Stimulated activated CD4-positive, alpha-beta T cell treated with anti-CD3 and anti-CD28 coated beads, Interleukin-2, amount 100 ng/mL, for 24 hours (primary cell): Measurements from ENCODE around the gene FMO1.
"Not testable (repeated sequence)": the region's sequence is repeated elsewhere in the genome, so short reads cannot be mapped to it uniquely, and the experiment has no call there.

Experiments
- DNase-seq, 2 donors: peaks; one replicate each; pipeline ENCODE4 v3.0.0-alpha.2; 2020

Gene FMO1

GRCh38 chr1:171248302-171248701 lies at the start of gene FMO1:
Gene FMO1, plus strand, starts transcription at chr1:171248494. Its CDS starts 9,594 bp downstream, at chr1:171258088.
- DNase-seq = no peak

DNA sequence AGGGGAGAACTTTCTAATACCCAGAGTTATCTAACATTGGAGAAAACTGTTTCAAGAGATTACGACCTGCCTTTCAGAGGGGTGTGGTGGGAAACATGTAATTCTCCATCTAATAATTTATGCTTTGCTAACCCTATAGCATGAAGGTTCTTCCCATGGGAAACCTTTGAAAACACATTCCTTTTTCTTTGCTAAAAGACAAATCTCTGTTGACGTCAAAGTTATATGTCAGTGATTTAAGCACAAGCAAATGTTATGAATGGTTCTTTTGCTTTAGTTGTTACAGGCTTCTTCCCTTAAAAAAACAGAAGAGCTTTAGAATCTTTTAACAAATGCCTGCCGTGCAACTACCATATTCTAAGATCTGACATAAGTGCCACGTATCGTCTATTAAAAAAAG lies 44.0 kb upstream of the FMO1 start:
- DNase-seq = no peak

- no peak for DNase-seq
These were observed 41.9 kb upstream of the FMO1 start for GRCh38 chr1:171206204-171206977.

GRCh38 chr1:171206978-171207355 lies 41.3 kb upstream of the FMO1 start:
- DNase-seq = no peak

DNA sequence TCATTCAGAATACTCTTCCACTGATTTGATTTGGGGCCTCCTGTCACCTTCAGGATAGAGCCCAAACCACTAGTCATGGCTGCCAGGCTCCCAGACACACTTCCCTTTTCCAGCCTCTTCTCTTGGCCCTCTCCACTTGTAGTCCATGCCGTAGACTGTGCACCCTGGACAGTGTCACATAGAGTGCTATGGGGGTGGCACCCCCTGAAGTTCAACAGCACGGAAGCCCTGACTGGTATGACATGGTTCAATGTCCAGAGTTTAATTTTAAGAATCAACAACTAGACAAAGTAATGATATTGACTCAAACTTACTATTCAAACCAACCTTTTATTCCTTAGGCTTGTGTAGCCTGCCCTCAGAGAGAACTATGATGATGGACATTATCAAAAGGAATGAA lies 40.9 kb upstream of the FMO1 start:
- DNase-seq = no peak

GRCh38 chr1:171210355-171210754 lies 37.9 kb upstream of the FMO1 start:
- DNase-seq = no peak

DNA sequence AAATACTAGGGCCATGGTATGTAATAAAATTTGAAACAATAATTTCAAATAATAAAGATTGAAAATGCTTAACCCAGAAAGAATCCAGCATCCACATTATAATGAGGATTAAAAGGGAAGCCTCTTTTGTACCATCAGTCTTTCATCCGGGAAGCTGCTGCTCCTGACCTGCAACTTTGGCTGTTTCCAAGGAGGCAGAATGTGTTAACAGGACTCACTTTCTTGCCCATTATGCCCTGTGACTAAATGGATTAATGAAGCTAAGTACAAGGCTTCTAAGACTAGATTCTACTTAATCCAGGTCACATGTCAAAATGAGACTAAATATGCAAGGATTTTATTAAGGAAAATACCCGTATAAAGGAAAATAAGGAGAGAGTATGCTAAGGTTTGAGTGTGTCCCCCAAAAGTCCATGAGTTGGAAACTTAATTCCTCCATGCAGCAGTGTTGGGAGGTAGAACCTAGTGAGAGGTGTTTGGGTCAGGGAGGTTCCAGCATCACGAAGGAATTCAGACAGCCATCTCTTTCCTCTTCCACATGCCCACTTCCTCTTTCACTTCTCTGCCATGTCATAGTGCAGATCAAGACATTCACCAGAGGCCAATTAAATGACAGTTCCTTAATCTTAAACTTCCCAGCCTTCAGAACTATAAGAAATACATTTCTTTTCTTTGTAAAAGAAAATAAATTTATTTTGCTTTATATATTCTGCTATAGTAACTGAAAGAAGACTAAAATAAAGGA lies 35.5 kb upstream of the FMO1 start:
- no peak for DNase-seq

- DNase-seq = no peak
These were observed 34.5 kb upstream of the FMO1 start for GRCh38 chr1:171213559-171214454.

DNA sequence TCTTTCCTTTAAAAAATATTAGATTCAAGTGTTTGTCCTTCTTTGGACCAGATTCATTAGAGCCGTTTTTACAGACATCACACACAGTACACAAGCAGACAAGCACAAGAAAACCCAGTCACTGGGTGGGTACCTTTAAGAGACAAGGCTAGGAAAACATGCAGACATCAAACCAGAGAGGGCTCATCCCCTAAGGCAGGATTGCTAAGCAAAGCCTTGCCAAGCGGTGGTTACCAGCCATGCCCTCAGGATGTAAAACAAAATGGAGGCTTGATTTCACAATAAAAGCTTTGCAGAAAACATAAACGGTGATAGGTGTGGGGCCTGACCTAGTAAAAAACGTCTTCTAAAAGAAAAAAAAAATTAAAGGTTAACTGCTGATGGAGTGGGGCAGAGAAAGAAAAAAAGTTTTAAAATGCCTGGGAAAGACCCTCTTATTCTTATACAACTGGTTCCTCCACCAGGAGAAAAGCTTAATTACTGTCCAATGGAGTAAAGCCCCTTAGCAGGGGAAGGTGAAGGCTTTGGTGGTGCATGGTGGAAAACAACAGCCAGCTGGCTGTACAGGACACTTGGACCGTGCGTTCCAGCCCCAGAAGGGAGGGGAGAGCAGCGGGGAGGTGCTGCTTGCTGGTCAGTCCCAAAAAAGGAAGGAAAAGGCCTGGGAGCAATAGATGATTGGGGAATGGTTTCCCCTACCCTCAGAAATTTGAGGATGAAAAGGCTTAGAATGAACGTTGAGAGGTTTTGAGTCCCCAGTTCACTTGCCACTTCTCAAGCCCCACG lies 30.4 kb upstream of the FMO1 start:
- DNase-seq = no peak

DNA sequence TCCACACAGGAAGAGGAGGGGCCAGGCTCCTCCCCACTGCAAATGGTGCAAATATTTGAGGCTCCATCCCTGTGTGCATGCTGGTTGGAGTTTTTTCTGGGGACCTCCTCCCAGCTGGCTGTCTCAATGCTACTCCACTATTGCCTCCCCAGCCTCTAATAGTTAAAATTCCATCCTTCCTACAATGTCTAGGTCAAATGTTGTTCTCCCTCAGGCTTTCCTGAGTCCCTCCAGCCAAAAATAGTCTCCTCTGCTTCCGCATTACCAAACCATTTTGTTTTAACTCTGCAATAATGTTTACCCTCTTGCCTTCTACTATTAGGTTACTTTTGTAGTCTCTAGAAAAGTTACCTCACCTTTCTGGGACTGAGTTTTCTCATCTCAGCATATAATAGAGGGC lies 29.6 kb upstream of the FMO1 start:
- no peak for DNase-seq

DNA sequence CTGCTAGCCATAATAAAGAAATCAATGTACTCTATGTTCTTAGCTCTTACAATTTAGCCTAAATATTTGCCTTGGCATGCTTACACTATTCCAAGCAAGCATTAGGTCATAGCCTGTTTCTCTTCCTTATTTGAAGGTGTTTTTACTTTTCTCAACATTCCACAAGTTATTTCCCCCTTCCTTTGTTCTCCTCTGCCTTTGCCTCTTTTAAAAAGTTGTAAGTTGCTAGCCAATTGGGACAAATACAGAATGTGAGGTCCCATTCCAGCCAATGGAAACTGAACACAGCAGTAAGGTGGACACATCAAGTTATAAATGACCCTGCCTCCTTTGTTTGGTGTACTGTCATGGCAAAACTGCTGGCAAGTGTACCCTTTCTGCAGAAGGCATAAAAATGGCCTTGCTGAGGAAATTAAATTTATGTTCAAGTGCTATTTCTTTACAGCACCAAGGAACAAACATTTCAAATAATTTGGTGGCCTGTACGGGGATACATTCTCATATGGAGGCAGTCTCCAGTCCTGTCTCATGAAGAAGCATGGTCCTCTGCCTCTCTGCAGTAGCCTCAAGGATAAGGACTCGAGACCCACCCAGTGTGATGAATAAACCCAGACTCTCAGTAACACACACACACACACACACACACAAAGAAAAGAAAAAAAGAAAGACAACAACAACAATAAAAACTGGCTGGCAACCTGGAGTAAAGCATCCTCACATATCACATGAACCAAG lies 28.8 kb upstream of the FMO1 start:
- DNase-seq = no peak

- no peak for DNase-seq
These were observed 28.2 kb upstream of the FMO1 start for GRCh38 chr1:171220081-171220420.

GRCh38 chr1:171220581-171221054 lies 27.7 kb upstream of the FMO1 start:
- DNase-seq = no peak

DNA sequence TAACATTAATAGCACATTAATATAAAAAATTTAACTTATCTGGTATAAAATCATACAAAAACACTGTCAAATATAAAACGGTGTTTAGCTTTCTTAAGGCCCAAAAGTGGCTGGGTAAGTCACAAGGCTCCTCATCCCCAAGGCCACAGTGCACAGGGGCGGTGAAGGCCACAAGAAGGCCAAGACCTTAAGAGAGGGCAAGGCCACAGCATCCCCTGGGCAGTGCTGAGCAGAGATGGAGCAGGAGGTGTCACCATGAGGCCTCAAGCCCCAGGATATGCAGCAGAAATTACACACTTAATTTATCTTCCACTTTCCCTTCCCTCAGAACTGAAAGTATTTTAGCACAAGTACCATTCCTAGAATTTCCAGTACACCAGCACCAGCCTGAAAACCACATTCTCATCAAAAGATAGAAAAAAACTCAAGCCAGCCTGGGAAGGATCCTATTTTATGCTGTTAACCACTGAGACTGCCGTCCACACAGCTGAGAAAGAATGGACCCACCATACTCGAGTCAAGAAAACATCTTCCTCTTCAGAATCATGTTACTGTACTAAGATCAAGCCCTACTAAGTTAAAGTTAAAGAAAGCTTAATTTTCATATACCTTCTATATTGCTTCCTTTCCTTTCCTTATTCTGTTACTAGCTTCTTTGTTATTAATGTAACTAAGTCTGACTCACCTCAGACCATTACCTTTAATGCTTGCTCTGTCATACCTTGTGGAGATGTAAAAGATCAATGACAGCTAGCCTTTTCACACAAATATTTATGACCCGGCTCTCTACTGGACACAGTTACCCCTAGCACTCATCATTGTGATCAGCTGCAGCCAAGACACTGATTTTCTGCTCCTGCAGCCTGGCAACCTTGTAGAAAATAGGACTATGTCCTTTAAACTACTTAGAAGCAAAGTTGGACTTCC lies 26.4 kb upstream of the FMO1 start:
- no peak for DNase-seq

DNA sequence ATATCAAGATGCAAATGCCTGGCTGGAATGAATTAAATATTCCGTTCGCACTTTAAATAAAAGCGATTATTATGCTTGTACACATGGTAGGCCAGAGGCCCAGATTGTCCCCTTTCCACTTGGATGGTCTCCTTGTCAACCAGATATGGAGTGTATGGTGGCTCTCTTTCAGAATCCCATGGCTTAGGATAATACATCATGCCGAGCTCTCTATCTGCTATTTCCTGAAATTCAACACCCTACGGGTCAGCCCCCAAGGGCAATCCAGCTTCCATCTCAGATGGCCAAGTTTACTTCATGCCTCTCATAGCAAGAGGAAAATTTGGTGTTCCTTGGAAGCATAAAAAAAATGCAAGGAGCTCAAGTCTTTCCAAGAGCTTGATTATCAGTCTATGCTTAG lies 25.4 kb upstream of the FMO1 start:
- DNase-seq = no peak

- DNase-seq = not testable (repeated sequence)
These were observed 24.0 kb upstream of the FMO1 start for GRCh38 chr1:171224257-171224656.

GRCh38 chr1:171226747-171227370 lies 21.4 kb upstream of the FMO1 start:
- peak in 1 of 2 donors; percentile 4 for DNase-seq

DNA sequence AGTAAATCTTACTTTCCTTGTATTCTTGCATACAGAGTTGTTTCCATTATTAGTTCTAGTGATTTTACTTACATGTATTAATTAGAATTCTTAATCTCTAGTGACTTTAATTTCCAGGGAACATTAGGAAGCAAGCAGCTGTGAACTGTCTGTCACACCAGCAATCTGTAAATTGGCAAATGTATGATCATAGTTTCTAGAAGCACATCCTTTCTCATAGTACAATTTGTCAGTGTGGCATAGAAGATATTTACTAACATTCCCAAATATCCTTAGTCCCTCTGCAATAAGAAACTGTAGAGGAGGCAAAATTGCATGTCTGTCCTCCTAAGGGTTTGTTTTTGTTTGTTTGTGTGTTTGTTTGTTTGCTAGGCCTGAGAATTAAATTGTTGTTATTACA lies 17.0 kb upstream of the FMO1 start:
- no peak for DNase-seq

DNA sequence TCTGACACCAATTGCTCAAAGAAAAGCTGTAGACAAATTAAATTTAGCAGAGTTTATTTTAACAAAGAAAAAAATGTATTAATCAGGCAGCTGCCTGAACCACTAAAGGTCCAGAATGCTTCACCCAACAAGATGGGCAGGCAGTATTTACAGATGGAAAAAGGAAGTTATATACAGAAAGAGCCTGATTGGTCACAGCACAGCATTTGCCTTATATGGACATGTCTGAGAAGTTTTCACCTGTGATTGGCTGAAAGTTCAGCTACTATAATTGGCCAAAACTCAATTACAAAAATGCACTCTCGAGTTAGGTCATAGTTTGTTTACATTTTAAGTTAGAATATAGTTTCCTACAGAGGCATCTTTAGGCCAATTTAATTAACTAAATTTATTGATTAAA lies 15.1 kb upstream of the FMO1 start:
- no peak for DNase-seq

DNA sequence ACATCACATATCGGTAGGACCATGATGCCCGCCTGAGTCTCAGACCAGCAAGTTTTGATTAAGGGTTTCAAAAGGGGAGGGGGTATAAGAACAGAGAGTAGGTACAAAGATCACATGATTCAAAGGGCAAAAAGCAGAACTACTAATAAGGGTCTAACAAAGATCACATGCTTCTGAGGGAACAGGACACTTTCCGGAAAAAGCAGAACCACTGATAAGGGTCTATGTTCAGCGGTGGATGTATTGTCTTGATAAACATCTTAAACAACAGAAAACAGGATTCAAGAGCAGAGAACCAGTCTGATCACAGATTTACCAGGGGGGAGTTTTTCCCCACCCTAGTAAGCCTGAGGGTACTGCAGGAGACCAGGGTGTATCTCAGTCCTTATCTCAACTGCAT lies 12.1 kb upstream of the FMO1 start:
- DNase-seq = not testable (repeated sequence)
